ENCODE data around the gene CGB5.
A peak's percentile ranks its signal among the peaks of the same experiment; 100 is the strongest.
"Not testable (repeated sequence)": the region's sequence is repeated elsewhere in the genome, so short reads cannot be mapped to it uniquely, and the experiment has no call there.

The CGB5 gene

GRCh38 chr19:49043548-49043947 is at the start of gene CGB5:
Gene CGB5 (plus strand): TSS chr19:49043848. CDS start chr19:49044210, 362 bp downstream.
- DNase-seq, result not testable (repeated sequence)

DNA sequence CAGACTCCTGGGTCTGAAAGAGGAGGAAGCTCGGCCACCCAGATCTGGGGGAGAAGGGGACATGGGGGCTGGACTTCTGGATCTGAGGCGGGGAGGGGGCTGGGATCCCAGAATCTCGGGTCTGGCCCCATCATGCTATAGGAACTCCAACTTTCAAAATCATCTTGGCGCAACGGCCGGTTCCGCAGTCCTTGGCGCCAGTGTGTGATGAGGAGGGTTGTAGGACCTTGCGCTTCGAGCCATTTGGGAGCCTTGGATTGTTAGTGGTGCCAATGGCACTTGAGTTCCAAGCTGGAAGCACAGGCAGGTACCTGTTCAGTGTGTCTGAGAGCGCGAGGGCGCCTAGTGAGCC is 49.6 kb upstream of the CGB5 start:
- DNase-seq, result no peak

DNA sequence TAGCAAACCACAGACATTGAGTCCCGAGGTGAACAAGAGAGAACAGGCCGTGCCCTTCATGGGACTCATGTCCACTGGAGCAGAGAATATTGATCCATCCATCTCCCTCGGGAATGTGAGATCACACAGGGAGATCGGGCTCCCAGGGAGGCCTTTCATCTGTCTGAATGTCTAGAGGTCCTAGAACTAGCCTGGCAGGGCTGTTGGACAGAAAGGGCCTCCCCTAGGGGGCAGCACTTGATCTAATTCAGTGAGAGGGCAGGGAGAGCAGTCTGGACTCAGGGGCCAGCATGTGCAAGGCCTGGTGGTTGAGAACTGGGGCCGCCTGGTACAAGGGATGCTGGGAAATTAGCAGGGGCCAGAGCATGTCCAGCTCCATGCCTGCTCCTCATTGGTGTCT is 45.7 kb upstream of the CGB5 start:
- DNase-seq, result no peak

DNA sequence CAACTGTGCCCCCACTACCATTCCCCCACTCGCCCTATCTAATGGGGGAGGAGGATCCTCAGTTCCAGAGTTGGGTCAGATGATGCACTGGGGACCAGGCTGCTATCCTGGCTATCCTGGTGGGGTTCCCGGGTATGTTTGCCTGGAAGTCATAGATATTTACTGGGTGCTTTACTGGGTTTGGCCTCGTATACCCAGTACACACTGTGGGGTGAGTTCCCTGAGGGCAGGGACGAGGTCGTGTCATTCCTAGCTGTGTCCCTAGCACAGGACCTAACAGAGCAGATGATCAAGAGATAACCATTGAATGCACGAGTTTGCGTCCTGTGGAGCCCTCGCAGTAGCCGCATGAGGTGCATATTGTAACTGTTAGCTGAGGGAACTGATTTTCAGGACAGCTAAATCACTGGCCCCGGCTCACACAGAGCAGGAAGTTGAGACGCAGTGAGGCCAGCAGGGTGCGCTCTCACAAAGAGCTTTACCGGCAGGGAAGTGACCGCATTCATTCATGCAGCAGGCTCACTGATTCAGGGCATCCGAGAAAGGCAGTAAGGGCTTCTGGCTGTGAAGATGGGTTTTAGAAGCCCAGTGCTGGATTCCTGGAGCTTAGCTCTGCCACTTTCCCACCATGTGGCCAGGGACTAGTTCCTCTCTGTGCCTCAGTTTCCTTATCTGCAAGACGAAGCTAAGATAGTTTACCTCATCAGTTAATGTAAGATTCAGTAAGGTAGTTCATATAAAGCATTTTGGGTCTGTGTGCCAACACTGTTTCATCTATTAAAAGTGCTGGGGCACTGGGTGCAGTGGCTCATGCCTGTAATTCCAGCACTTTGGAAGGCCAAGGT is 43.9 kb upstream of the CGB5 start:
- DNase-seq, result peak in 9 of 51 donors; percentile 4 to 29 (median 11)

DNA sequence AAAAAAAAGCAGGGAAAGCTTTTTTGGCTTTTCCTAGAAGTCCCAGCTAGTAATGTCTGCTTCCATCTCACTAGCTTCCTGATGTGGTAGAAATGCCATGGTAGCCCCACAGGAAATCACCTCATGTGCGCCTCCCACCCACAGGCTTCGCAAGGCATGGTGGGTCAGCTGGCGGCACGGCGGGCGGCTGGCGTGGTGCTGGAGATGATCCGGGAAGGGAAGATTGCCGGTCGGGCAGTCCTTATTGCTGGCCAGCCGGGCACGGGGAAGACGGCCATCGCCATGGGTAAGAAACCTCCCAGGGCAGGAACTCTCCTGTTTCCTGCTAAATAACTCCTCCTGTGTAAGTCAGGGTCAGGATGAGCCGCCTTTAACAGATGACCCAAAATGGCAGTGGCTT is 39.5 kb upstream of the CGB5 start:
- DNase-seq, result no peak

- no peak for DNase-seq
These were observed 38.6 kb upstream of the CGB5 start for GRCh38 chr19:49004964-49005614.

DNA sequence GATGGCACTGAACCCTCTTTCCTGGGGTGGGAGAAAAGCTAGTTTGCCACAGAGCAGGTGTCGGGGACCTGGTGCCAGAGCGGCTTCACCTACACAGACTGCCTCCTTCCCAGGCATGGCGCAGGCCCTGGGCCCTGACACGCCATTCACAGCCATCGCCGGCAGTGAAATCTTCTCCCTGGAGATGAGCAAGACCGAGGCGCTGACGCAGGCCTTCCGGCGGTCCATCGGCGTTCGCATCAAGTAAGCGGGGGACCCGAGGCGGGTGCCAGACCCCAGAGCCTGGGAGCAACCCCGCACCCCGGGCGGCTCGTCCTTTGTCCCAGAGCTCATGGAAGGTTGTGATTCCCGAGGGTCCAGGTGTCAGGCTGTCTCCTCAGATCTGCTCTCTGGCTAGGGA is 36.7 kb upstream of the CGB5 start:
- DNase-seq, result no peak

DNA sequence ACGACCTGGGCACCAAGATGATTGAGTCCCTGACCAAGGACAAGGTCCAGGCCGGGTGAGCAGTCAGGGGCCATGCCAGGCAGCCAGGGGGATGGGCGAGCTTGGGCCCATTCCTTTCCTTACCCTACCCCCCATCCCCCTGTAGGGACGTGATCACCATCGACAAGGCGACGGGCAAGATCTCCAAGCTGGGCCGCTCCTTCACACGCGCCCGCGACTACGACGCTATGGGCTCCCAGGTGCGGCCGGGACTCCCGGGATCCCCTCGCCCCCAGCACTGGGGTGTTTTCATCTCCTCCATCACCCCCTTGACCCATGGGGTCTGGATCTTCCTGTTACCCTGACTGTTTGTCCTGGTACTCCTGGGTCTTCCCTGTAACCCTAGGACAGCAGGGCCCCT is 33.8 kb upstream of the CGB5 start:
- no peak for DNase-seq

DNA sequence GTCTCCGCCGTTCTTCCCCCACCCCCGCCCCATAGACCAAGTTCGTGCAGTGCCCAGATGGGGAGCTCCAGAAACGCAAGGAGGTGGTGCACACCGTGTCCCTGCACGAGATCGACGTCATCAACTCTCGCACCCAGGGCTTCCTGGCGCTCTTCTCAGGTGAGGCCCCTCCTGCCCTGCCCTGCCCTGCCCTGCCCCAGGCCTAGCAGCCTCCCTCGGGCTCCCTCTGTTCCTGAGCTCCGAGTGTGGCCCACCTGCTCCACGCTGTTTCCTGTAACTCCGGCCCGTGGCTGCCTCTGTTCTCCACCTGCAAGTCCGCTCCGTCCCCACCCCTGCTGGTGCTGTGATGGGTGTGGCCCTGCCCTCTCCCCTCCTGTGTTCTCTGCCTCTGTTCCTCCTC is 33.2 kb upstream of the CGB5 start:
- no peak for DNase-seq

GRCh38 chr19:49011194-49011593 is 32.5 kb upstream of the CGB5 start:
- no peak for DNase-seq

DNA sequence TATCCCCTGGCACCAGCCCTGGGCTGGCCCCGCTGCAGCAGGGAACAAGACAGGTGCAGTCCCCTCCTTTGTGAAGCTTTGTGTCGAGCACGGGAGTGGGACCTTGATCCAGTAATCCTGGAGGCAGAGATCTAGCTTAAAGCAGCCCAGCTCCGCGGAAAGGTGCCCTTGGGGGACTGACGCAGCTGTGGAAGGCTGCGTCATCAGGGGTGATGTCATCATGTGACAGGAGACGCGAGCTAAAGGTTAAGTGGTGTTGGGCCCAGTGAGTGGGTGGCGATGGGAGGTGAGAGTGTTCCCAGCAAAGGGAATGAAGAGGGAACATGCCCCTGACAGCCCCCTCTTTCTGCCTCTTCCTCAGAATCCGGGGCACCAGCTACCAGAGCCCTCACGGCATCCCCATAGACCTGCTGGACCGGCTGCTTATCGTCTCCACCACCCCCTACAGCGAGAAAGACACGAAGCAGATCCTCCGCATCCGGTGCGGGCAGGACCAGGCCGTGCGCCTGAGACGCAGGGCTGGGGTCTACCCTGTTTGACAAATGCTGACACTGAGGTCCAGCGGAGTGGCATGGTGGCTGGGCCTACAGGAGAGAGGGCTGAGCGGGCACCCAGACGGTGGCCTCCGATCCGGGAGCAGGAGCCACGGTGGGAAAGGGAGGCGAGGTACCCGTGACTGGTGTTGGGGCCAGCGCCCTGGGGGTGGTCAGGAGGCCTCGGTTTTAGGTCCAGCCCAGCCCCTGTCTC is 29.4 kb upstream of the CGB5 start:
- DNase-seq, result no peak

GRCh38 chr19:49014870-49015255 is 28.8 kb upstream of the CGB5 start:
- DNase-seq, result no peak

DNA sequence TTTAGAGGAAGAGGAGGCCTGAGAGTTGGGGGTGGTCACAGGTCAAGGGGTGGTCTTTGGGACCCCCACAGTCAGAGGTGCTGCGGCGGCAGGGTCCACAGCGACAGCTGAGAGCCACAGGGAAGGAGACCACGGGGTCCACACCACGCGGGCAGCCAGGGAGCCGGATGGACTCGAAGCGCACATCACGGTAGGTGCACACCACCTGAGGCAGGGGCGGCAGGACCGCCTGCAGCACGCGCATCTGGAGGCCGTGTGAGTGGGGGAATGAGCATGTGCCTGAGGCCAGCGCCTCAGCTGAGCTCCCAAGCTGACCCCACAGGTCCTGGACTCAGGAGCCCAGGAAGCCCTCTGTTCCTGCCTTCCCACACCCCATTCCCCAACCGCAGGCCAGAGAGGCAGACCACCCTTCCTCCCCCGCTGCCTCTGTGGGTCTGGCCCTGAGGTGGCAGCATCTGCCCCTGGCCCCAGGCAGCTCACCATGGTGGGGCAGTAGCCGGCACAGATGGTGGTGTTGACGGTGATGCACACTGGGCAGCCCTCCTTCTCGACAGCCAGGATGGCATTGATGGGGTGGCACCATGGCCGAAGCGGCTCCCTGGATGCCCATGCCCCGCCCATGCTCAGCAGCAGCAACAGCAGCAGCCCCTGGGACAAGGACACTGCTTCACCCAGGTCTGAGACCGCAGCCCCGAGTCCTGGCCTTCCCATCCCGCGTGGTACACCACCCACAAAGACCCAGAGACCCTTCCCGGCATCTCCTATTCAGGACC is 27.4 kb upstream of the CGB5 start:
- no peak for DNase-seq

DNA sequence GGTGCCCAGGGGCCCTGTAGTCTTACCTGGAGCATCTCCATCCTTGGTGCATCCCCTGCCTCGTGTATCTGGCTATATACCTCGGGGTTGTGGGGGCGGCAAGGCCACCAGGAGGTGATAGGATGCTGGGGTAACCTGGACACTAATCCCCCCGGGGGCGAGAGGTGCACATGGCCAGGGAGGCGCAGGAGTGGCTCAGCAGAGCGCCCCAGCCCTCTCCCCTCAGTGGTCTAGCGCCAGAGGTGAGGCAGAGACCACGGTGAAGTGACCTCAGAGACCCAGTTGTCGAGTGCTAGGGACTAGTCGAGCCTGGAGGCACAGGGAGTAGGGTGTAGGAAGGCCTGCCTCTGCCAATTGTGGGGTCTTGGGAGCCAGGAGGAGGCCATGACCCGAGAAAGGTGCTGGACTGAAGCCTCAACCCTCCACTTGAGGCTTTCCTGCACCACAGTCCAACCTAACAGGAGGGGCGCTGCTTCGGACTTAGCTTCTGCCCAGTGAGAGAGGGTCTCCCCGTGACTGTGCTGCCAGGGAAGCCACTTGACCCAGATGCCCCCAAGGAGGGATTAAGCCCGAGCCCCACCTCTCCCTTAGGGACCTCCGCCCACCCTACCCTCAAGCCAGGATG is 26.5 kb upstream of the CGB5 start, which contains the start of gene LHB:
LHB (minus strand) TSS at position 51 of the 625 bp plus-strand sequence; CDS start at position 41, 10 bp downstream.
- no peak for DNase-seq

DNA sequence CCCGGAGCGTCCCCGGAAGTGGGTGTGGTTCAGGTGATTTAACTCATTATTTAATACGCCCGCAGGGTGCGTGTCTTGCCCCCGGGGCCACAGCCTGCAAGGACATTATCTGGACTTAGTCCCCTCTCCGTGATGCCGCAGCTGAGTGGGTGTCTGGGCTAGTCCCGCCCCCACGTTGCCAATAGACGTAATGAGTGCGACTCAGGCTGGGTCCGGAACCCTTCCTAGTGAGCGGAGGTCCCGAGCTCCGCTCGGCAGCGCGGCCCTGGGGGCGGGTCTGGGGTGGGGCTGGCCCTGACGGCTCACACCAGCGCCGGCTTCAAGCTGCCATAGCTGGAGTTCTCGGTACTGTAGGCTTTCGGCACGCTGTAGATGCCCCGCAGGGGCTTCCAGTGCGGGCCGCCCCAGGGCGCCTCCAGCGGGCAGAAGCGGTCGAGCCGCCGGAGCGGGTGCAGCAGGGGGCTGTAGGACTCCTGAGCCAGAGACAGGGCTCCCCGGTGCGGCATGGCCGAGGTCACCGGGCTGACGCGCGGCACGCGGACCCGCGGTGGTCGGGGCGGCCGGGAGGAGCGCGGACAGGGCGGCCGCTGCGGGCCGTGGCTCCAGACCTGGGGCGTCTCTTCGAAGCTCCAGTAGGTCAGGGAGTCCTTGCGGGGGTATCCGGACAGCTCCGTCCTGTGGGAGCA is 25.8 kb upstream of the CGB5 start:
- DNase-seq, result peak in 11 of 51 donors; percentile 5 to 45 (median 16)

- peak in 1 of 51 donors; percentile 14 for DNase-seq
These were observed 25.0 kb upstream of the CGB5 start for GRCh38 chr19:49018388-49019241.

GRCh38 chr19:49019242-49019932 is 24.3 kb upstream of the CGB5 start:
- peak in 6 of 51 donors; percentile 5 to 15 (median 9) for DNase-seq

- no peak for DNase-seq
These were observed 23.3 kb upstream of the CGB5 start for GRCh38 chr19:49020342-49020741.
